ENCODE results near the gene HOXA10.
A peak's percentile ranks its signal among the peaks of the same experiment; 100 is the strongest.

The HOXA10 gene

DNA sequence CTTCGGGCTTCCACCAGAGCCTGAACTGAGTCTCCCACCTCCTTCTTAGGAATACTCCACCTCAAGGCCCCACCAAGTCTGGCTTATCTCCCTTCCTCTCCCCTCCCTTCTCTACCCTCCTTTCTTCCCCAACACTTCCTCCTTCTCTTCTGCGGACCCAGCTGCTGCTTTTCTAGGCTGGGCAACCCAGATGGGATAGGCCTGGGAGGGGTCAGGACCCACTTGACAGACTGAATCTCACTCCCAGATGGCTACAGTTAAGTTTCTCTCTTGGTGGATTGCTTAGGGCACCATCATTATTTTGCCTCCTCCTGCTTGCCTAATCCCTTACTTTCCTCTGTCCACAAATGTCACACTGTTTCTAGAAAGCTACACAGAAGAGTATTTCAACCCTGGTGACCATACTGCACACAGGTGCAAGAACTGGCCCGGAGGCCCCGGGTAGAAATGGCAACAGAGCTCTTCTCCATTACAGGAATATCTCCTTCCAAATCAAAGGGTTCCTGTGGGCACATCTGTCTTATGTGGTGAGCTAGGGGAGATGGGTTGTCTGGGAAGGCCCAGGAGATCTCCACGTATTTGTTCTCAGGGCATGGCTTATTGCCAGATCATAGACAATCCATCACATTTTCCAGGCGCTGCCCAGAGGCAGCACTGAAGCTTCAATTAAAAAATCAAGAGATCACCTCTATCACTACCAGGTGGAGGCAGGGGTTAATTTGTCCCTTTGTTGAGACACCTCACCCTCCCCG, 16.1 kb upstream of the HOXA10 start:
- DNase-seq, result no peak

DNA sequence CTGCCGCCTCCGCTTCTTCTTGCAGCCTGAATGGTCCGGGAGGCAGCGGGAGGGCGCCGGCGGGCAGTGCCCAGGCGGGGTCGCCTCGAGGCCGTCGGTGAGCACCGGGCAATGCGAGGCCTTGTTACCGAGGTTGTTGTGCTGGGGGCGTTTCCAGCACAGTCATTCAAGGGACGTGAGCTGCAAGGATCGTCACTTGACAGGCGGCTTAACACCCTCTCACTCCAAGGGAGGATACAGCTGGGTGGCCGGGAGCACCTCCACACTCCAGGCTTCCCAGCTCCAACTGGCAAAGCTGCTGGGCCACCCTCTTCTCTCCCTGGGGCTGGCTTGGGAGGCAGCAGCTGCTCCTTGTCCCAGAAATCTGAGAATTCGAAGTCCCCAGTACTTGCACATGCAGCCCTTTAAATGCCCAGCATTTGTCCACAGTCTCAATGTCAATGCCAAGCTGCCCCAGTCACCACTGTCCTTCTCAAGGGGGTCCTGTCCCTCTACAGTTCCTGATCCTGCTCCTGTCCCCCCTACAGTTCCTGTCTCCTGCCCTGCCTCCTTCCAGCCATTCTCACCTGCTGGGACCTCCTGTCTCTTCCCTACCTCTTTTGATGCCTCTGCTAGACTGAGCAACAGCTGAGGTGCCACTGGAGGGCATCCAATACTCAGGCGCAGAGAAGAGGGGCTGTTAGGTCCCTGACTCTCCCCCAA, 15.3 kb upstream of the HOXA10 start:
- no peak for DNase-seq

DNA sequence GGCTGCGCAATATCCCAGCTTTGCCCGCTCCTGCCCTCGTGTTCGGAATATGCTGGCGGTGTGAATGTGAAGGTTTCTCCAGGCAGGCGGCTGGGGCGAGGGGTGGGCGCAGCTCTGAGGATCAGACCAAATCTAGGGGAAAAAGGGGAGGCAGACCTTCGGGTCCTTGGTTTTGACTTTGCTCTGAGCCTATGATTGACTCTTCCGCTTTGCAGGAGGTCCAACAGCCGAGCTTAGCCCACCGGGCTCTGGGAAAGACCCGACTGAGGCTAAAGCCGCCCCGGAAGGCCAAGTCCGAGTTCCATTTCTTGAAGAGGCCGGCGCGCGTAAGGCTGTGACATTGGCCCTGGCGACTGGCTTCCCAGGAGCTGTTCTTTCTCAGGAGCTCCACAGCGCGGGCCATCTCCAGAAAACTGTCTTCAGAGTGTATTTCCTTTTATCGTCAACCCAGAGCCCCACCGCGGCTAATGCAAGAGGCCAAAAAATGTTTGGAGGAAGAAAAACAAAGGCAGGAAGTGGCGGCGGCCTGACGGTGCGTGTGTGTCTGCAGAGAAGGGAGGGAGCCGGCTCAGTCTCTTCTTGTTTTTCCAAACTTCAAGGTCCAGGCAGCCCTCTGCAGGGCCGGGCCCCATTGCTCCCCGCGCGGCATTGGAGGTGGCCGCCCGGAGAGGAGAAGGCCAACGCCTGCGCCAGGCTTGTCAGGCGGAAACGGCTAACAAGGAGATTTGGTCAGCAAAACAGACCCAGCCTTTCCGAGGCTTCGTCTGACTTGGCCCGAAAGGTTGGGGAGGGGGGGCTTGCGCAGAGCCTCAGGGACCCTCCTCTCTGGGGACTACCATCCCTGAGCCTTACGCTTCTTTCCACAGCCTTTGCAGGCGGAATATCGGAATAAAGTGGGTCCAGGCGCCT, 14.5 kb upstream of the HOXA10 start:
- peak; percentile 47 for DNase-seq

DNA sequence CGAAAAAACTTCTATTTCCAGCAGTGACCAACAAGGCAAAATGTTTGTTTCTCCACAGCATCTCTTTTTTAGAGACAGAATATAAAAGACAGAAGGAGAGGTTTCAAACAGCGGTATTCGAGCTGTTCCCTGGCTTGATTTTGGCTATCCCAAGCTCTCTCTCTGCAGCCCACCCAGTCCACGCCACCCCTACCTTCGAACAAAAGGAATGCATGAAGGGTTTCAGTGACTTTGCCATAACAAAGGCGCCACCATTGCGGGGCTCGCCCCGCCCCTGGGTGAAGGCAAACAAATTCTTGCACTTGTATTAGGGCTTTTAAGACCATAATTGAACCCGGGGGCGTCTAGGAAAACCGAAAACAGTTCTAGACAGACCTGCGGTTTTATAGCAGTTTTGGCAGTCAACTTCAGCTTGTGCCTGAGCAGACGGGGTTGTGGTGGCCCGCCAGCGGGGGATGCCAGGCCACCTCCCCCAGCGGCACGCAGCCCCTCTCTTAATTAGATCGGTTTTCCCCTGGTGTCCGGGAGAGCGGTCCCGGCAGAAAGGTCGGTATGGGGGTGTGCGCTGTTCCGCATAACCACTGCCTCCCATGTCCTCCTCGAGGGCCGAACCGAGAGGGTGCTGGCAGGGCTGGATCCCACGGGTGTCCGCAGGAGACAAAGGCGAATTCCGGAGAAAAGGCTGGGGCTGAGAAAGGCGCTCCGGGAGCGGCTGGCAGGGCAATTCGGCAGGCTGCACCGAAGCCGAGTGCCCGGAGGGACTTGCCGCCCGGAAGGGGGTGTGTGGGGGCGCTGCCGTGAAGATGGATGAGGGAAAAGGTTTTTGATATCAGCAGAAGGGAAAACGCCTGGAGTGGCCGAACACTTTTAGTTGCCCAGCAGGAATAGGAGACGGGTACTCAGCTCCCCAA, 13.6 kb upstream of the HOXA10 start:
- no peak for DNase-seq

DNA sequence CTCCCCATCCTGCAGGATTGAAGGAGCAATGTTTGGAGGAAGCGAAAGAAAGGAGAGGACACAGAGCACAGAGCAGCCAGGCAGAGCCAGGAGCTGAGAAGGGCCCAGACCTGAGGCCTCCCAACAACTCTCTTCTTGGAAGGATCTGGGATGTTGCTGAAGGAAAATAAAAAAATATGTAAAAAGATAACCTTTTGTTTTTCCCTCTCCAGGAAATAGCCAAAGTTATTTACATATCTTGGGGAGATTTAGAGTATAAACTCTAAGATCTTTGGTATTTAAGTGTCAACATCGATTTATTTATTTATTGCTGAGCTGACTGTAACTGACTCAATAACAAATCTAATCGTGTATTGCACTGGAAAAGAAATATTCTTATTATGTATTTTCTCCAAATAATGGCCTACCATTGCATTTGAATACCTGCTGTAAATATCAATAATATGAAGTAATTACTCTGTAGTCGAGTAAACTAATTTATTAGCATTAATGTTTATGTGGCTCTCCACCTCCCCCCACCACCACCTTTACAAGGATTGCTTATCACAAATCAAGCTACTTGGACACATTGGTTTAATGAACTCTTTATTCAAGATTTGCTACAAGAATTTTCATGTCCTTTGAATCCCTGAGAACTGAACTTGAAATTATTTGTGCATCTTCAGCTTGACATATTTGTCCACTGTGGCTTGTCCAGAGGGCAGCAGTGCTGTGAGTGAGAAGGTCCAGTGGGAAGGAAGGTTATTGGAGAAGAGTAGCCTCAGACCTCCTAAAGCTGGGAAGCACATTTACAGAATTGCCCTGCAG, 12.8 kb upstream of the HOXA10 start:
- DNase-seq, result no peak

DNA sequence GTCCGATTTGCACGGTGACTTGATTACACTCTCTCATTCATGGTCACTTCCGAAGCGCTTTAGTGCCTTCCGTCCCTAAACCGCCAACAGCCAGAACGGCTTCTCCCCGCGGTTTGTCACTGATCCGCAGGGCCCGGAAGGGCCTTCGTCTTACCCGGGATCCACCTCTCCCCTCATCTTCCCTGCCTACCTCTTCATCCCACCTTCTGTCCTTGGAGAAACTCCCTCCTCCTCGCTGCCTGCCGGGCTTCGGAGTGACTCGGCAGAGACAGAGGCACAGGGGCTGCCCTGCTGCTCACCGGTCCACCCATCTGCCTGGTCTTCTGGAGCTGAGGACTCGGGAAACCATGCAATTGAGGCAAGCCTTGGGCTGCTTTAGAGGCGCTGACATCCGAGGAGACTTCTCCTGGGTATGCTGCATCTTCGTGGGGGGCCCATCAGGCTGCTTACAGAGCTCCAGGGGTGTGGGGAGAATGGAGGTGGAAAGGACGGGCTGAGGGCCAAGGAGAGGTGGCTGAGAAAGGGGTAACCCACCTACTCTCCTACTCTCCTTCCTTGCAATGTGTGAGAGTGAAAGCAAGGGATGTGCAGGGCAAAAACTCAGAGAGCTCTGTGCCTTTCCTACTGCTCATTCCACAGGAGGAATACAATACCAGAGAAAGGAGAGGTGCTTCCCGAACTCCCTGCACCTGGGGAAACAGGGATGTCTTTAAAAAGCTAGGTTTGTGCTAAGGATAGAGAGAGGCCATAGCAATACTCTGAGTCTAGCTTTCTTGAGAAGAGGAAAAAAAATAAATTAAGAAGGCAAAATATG, 11.9 kb upstream of the HOXA10 start:
- DNase-seq, result no peak

DNA sequence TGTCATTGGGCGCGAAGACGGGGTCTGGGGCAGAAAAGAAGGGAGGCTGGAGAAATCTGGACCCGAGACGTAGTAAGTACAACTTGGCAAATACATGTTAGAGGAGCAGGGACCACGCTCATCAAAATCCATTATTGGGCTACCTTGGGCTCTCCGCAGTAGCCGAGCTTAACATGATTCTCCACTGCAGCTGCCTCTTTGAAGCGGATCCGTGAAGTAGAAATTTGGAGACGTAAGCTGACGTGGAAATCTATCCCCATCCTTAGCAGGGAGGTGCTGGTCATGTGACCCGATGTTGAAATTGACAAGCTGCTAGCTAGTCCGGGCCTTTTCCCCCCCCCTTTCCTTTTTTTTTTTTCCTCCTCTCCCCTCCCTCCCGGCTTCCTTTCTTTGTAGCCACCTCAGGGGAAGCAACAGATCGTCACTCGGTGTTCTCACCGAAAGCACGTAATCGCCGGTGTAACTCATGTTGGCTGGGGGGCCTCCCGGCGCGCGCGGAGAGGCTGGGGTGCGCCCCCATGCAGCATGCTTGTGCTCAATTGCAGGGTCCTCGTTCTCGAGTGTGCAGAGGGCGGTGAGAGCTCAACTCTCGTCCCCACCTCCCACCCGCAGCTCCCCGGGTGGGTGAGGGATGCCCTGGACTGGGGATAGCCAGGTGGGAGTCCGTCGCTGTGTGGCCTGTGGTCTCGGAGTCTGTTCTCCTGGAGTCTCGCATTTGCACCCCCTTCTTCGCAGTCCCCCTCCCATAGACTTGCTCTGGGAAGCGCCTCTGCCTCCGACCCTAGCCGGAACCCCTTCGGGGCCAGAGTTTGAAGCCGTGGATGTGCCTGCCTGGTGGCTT, 11.1 kb upstream of the HOXA10 start, which contains the start of gene HOXA11:
TSS of gene HOXA11 (minus strand) at position 220 of the 841 bp plus-strand sequence. CDS start at position 132, 88 bp downstream.
- DNase-seq, result no peak

DNA sequence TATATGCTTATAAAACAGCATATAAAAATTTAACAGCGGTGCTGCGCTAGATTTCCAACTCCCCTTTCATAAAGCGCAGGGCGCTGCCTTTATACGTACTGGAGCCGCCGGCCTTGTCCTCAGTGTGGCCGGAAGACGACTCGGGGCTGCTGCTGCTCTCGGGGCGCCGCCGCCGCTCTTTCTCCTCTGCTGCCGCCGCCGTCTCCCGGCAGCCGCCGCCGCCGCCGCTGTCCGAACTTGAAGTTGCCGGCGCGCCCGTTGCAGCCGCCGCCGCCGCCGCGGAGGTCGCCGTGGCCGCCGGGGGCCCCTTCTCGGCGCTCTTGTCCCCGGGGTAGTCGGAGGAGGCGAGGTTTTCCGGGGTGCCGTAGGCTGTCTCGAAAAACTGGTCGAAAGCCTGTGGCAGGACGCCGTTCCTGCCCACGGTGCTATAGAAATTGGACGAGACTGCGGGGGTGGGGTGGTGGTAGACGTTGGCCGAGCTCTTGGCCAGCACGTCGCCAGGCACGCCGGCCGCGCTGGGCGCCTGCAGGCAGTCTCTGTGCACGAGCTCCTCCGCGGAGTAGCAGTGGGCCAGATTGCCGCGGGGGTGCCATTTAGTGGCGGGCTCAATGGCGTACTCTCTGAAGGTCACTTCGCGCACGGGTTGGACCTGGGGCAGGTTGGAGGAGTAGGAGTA, 10.4 kb upstream of the HOXA10 start:
- DNase-seq, result no peak

DNA sequence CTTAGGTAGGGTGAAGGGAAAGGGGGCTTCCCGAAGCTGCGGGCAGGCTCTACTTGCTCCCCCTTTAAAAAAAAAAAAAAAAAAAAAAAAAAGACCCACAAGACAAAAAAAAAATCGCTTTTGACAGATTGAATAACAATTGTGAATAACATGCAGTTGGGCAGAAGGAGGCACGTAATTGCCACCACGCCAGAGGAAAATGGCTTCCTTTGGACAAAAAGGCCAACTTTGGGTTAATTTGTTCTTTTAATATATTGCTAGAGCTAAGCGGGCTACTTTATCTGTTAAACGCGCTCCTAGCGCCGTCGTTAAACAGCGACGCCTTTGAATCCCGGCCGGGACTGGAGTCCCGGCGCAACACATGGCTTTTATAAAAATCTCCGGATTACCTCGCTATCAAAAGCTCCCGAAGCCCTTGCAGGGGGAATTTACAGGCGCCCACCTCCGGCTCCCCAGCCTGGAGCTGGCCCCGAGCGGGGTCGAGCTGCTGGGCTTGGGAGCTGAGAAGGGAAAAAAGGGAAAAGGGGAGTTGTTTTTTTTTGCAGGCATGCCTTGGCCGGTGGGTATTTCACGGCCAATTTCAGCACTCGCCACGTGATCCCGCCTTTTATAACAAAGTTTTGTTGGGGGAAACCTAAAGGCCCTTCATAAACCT, 9.7 kb upstream of the HOXA10 start:
- DNase-seq, result no peak

DNA sequence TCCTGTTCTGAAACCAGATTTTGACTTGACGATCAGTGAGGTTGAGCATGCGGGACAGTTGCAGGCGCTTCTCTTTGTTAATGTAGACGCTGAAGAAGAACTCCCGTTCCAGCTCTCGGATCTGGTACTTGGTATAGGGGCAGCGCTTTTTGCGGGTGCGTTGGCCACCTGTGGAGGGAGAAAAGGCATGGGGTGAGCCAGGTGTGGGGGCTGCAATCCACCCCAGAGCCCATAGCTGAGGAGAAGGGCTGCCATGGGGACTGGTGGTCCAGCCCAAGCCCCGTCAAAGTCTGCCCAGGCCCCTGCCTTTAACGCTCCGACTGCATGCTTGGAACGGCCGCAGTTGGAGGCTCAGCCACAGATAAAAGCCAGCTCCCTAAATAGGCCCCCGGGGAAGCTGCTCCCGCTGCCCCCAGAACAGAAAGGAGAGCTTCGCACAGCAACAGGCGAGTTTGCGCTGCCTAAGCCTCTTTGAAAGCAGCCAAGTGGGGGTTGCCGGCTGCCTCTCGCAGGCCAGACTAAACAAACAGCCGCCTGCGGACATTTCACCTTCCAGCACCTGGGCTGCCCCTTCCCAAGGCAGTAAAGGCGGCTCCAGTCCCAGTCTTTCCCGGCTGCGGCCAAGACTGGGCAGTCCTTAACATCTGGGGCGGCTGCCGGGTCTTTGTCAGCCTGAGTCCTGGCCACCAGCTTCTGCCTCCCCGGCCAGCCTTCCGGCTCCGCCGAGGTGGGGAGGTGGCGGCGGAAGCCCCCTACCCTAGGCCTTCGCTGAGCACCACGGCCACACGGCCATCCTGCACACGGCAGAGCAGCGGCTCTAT, 9.0 kb upstream of the HOXA10 start:
- no peak for DNase-seq

DNA sequence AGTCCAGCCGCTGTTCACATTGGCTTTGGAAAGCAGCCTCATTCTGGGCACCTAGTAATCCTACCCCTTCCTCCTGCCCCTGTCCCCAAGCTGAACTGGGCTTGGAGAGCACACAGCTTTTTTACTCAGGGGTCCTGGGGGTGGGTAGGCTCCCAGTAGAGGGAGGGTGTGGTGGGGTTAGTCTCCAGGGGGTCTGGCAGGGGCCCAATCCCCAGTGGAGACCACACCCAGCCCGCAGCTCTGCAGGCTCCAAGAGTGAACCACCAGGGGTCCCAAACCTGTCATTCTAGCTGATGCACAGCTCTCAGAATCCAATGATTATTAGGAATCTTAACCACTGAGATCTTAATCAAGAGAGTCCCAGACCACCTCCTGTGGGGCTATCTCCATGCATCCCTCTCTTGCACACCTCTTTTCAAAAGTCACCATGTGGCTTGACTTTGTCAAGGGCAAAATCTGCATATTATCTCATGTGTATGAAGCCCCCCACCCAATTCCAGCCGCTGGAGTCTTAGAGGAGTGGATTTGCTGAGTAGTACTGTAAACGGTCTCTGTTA, 8.2 kb upstream of the HOXA10 start:
- no peak for DNase-seq

DNA sequence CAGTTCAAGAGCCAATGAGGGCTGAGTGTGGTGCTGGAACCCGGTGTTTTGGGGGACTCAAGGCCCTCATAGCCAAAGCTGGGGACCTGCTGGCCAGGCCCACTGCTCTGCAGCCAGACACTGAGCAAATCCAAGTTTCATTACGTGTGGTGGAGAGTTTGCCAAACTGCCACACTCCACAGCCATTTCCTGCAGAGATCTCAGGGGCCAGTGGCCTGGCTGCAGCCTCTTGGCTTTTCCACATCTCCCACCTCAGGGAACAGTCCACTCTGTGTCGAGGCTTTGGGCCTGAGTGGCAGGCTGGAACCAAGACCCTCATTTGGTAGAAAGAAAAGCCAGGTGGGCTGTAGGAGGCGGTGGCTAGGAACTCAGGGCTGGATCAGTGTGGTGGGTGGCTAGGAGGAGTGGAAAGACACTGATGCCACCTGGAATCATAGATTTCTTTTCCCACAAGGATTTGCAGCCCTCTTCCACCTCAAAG, 7.7 kb upstream of the HOXA10 start:
- no peak for DNase-seq

DNA sequence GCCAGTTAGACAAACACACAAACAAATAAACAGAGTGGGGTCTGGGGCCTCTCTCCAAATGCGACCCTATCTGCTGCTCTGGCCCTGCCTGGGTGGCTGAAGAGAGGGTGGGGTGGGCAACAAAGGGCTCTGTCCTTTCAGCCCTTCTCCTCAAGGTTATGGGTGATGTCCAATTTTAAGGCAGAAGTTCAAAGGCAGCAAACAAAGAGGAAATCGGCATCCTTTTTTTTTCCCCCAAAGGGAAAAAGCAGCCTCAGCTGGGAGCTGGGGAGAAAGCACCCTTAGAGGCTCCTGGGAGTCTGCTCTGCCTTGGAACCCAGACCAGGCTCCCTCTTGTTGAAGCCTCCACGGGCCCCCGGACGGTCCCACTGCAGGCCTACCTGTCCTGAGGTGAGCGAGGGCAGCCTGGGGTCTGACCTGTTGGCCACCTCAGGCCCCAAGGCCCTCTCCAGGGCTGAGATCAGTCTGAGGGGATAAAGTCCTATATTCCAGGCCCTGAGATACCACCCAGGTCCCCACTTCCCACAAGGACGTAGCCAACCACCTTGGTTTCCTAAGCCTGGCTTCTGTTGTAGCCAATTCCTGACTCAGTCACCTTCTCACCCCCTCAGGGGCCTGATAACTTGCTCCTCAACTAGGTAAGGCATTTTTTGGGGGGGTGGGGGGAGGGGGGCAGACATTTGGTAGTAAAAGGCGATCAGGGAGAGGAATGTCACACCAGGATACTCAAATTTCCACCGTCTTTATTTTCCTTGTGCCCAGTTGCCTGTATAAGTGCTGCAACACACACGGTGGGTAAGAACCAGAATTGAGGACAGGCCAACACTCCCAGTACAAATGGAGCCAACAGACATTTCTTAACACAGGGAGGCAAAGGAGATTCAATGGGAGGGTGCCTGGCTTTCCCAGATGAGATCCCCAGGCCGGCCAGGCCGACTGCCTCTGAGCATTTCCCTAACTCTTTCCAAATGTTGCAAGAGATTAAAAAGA, 6.6 kb upstream of the HOXA10 start:
- DNase-seq, result no peak

DNA sequence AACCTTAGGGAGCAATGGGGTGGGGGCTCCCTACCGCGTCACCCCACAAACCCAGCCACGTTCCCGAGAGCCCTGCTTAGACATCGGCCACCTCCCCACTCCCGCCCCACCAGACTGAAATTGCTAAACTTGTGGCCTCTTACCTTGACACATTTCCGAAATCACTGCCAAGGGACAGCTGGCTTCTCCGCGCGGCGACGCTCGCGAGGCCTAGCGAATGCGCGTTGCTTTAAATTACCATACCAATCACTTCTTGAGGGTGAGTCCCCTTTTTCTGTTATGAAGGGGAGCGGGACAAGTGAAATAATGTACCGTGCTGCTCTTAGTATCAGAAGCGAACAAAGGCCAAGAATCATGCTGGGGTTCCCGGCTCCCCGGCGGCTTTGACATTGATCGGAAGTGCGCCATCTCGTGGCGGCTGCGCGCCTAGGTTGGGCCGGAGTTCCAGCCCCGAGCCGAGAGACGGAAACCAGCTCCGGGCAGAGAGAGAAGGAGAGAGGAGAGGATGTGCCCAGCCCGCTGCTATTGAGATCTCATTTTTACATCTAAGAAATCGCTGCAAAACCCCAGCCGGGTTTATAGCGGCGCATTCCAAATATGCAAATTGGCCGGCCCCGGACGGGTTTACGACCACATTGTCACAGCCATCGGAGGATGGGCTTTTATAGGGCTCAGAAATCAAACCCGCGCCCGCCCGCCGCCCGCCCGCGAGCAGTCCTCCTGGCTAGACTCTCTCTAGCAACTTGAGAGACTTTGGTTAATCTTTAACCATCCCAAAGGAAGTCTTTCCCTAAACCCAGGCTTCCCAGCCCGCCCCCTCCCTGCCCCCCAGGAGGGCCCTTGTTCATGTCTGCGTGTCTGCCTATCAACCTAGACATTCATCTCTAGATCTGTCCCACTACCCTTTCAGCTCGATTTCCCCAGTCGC, 5.6 kb upstream of the HOXA10 start:
- DNase-seq, result peak; percentile 26

DNA sequence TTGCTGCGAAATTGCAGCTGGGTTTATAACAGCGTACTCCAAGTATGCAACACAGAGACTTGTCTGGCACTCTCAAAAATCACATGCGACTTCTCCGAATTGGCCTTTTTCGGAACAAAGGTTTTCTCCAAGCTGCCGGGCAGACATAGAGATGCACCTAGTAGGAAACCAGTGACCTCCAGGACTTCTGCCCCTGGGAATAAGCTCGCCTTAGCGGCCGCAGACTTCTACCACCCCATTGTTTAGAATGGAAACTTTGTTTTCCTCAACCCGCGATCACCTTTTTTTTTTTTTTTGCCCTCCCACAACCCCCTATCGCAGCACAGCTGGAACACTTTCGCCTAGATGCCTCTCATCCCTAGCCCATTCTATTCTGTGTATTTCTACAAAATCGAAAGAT, 4.9 kb upstream of the HOXA10 start:
- no peak for DNase-seq
